Activated CD8-positive, alpha-beta memory T cell treated with anti-CD3 and anti-CD28 coated beads, Interleukin-2, amount 10 ng/mL, durations not matched to agents 7 days and 5 days (primary cell): ENCODE measurements around the gene TMEM217. TPM values are rescaled to one million over a fixed set of nuclear protein-coding genes. Genes with fewer than 3 reads are reported as not detected.
A peak's percentile ranks its signal among the peaks of the same experiment; 100 is the strongest.

Experiments
- ATAC-seq: fragments of 150-1000 bp; cut with Tn5 transposase; one replicate; pipeline ENCODE4 v1.10.0; 2021; ENCODE audit warnings: moderate library complexity
- CTCF ChIA-PET: fragments of 350-600 bp; sonication (Branson Sonifier 250); formaldehyde crosslinking; loops from one replicate; lab custom pipeline; 2021; ENCODE audit warnings: antibody characterized with exemption; lab: Charles Lee
- DNase-seq: peaks from one replicate; pipeline ENCODE4 v3.0.0-alpha.2; 2020
- H3K27ac Mint-ChIP-seq: one replicate; pipeline ENCODE4 v1.8.0; 2021; ENCODE audit warnings: mild to moderate bottlenecking, mixed read lengths
- H3K27me3 Mint-ChIP-seq: one replicate; pipeline ENCODE4 v1.8.0; 2021; ENCODE audit warnings: mixed read lengths
- H3K36me3 Mint-ChIP-seq: one replicate; pipeline ENCODE4 v1.8.0; 2021; ENCODE audit warnings: mild to moderate bottlenecking, mixed read lengths
- H3K4me1 Mint-ChIP-seq: one replicate; pipeline ENCODE4 v1.8.0; 2021; ENCODE audit warnings: mixed read lengths
- H3K4me3 Mint-ChIP-seq: one replicate; pipeline ENCODE4 v1.8.0; 2021; ENCODE audit warnings: mild to moderate bottlenecking, moderate library complexity, mixed read lengths
- H3K9me3 Mint-ChIP-seq: one replicate; pipeline ENCODE4 v1.8.0; 2022; ENCODE audit warnings: low read depth, mixed read lengths
- total RNA-seq, 2 experiments: library from RNA; stranded (reverse); gene quantifications; one replicate each; pipeline ENCODE4 v1.2.3, GENCODE V29; 2021

The TMEM217 gene
- total RNA-seq, 2 experiments from 2014 or later: 2.7 to 5.7 TPM

DNA sequence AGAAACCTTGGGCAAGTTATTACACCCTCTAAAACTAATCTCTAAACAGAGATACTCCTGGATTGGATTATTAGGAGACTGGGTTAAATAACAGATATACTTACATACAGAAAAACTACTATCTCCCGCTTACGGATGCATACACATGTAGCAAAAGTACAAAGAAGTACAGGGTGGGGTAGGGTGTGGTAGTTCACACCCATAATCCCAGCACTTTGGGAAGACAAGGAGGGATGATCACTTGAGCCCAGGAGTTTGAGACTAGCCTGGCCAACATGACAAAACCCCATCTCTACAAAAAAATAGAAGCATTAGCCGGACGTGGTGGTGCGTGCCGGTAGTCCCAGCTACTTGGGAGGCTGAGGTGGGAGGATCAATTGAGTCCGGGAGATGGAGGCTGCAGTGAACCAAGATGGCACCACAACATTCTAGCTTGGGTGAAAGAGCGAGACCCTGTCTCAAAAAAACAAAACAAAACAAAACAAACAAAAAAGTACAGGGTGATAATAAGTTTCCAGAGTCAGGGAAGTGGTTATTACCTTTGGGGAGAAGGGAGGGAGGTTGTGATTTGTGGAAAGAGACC lies 79.9 kb downstream of the TMEM217 start:
- H3K27me3 Mint-ChIP-seq: no peaks in the 10 kb centered on the region
- no peak overlapping the region for H3K4me3 Mint-ChIP-seq
- DNase-seq: no peak
- no peak for ATAC-seq
- CTCF ChIA-PET: interaction anchor here (1.1 to 18.3 kb wide), 7 partner anchors 9 to 152 kb away, joined by 3 to 424 read pairs (median 24); no protein-coding TSS in a partner anchor
- peak overlapping the region; percentile 96 for H3K27ac Mint-ChIP-seq
- H3K4me1 Mint-ChIP-seq: peaks cover 79% of the 10 kb centered on the region
- peaks cover 51% of the 10 kb centered on the region for H3K36me3 Mint-ChIP-seq
- H3K9me3 Mint-ChIP-seq: no peaks in the 10 kb centered on the region

- peaks cover 76% of the 10 kb centered on the region for H3K4me1 Mint-ChIP-seq
- no peaks in the 10 kb centered on the region for H3K27me3 Mint-ChIP-seq
- peak overlapping the region; percentile 96 for H3K27ac Mint-ChIP-seq
- peaks cover 55% of the 10 kb centered on the region for H3K36me3 Mint-ChIP-seq
- H3K9me3 Mint-ChIP-seq: no peaks in the 10 kb centered on the region
- H3K4me3 Mint-ChIP-seq: peak overlapping the region; percentile 35
- DNase-seq: no peak
- CTCF ChIA-PET: interaction anchor here (0.7 to 18.3 kb wide), 7 partner anchors 10 to 152 kb away, joined by 3 to 424 read pairs (median 11); no protein-coding TSS in a partner anchor
- peak; percentile 12 for ATAC-seq
Observed at GRCh38 chr6:37177077-37177934, 80.6 kb downstream of the TMEM217 start.

DNA sequence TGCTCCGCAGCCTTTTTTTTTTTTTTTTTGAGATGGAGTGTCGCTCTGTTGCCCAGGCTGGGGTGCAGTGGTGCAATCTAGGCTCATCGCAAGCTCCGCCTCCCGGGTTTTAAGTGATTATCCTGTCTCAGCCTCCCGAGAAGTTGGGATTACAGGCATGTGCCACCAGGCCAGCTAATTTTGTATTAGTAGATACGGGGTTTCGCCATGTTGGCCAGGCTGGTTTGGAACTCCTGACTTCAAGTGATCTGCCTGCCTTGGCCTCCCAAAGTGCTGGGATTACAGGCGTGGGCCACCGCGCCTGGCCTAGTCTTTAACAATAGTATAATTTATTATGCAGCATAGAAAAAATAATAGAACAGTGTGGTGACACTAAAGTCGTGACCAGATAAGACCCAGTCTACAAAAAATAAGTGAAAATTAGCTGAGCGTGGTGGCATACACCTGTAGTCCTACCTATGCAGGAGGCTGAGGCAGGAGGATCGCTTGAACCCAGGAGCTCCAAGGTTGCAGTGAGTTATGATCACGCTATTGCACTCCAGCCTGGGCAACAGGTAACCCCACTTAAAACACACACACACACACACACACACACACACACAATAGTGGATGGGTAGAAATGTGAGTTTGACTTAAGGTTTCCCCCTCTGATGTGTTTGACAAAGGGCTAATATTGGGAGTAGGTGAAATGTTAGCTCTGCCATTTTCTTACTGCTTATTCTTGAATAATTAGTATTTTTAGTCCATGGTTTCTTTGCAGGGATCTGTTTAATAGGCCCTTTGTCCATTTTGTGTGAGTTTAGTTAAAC lies 81.5 kb downstream of the TMEM217 start:
- Mint-ChIP-seq H3K4me1 (peaks cover 68% of the 10 kb centered on the region), H3K4me3 (peak overlapping the region; percentile 93), H3K27ac (peak overlapping the region; percentile 96), H3K9me3 (no peaks in the 10 kb centered on the region), H3K27me3 (no peaks in the 10 kb centered on the region), H3K36me3 (peaks cover 62% of the 10 kb centered on the region)
- CTCF ChIA-PET: interaction anchor here (0.7 to 18.3 kb wide), 8 partner anchors 9 to 264 kb away, joined by 3 to 424 read pairs (median 8); no protein-coding TSS in a partner anchor
- ATAC-seq (no peak), DNase-seq (no peak)

GRCh38 chr6:37175332-37176267 lies 82.3 kb downstream of the TMEM217 start:
- Mint-ChIP-seq H3K9me3 (no peaks in the 10 kb centered on the region), H3K4me3 (peak overlapping the region; percentile 93), H3K27ac (peak overlapping the region; percentile 96), H3K4me1 (peaks cover 60% of the 10 kb centered on the region), H3K36me3 (peaks cover 71% of the 10 kb centered on the region), H3K27me3 (no peaks in the 10 kb centered on the region)
- no peak for ATAC-seq
- DNase-seq: no peak
- CTCF ChIA-PET: interaction anchor here (0.7 to 18.3 kb wide), 6 partner anchors 8 to 265 kb away, joined by 3 to 424 read pairs (median 162); no protein-coding TSS in a partner anchor

DNA sequence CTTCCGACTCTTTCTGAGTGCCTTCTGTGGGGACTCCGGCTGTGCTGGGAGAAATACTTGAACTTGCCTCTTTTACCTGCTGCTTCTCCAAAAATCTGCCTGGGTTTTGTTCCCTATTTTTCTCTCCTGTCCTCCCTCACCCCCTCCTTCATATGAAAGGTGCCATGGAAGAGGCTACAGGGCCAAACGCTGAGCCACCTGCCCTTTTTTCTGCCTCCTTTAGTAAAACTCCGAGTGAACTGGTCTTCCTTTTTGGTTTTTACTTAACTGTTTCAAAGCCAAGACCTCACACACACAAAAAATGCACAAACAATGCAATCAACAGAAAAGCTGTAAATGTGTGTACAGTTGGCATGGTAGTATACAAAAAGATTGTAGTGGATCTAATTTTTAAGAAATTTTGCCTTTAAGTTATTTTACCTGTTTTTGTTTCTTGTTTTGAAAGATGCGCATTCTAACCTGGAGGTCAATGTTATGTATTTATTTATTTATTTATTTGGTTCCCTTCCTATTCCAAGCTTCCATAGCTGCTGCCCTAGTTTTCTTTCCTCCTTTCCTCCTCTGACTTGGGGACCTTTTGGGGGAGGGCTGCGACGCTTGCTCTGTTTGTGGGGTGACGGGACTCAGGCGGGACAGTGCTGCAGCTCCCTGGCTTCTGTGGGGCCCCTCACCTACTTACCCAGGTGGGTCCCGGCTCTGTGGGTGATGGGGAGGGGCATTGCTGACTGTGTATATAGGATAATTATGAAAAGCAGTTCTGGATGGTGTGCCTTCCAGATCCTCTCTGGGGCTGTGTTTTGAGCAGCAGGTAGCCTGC lies 83.2 kb downstream of the TMEM217 start:
- peaks cover 54% of the 10 kb centered on the region for H3K4me1 Mint-ChIP-seq
- H3K27ac Mint-ChIP-seq: peak overlapping the region; percentile 96
- DNase-seq (no peak), ATAC-seq (no peak)
- CTCF ChIA-PET: interaction anchor here (1.6 to 18.3 kb wide), 5 partner anchors 7 to 149 kb away, joined by 7 to 424 read pairs (median 314); no protein-coding TSS in a partner anchor
- no peaks in the 10 kb centered on the region for H3K9me3 Mint-ChIP-seq
- H3K4me3 Mint-ChIP-seq: peak overlapping the region; percentile 93
- peaks cover 73% of the 10 kb centered on the region for H3K36me3 Mint-ChIP-seq
- no peaks in the 10 kb centered on the region for H3K27me3 Mint-ChIP-seq

- CTCF ChIA-PET: interaction anchor here (1.4 to 18.3 kb wide), 9 partner anchors 8 to 149 kb away, joined by 3 to 424 read pairs (median 17); no protein-coding TSS in a partner anchor
Observed at GRCh38 chr6:37174196-37174514, 83.8 kb downstream of the TMEM217 start.

GRCh38 chr6:37173493-37174195 lies 84.3 kb downstream of the TMEM217 start:
- peaks cover 73% of the 10 kb centered on the region for H3K36me3 Mint-ChIP-seq
- H3K27ac Mint-ChIP-seq: peak overlapping the region; percentile 96
- H3K4me3 Mint-ChIP-seq: peak overlapping the region; percentile 93
- ATAC-seq (no peak), DNase-seq (peak; percentile 60)
- H3K27me3 Mint-ChIP-seq: no peaks in the 10 kb centered on the region
- peaks cover 57% of the 10 kb centered on the region for H3K4me1 Mint-ChIP-seq
- CTCF ChIA-PET: interaction anchor here (1.4 to 18.3 kb wide), 12 partner anchors 8 to 148 kb away, joined by 3 to 424 read pairs (median 14); no protein-coding TSS in a partner anchor
- H3K9me3 Mint-ChIP-seq: no peaks in the 10 kb centered on the region

More at GRCh38 chr6:37174196-37174514, 83.8 kb downstream of the TMEM217 start:
- DNase-seq (no peak), ATAC-seq (no peak)
- Mint-ChIP-seq H3K27me3 (no peaks in the 10 kb centered on the region), H3K36me3 (peaks cover 73% of the 10 kb centered on the region), H3K4me1 (peaks cover 53% of the 10 kb centered on the region), H3K9me3 (no peaks in the 10 kb centered on the region), H3K4me3 (peak overlapping the region; percentile 93), H3K27ac (peak overlapping the region; percentile 96)

- no peak for DNase-seq
- H3K27ac Mint-ChIP-seq: peak overlapping the region; percentile 96
- peak overlapping the region; percentile 93 for H3K4me3 Mint-ChIP-seq
- no peaks in the 10 kb centered on the region for H3K27me3 Mint-ChIP-seq
- H3K36me3 Mint-ChIP-seq: peaks cover 71% of the 10 kb centered on the region
- H3K9me3 Mint-ChIP-seq: no peaks in the 10 kb centered on the region
- no peak for ATAC-seq
- CTCF ChIA-PET: interaction anchor here (0.6 to 18.3 kb wide), 16 partner anchors 9 to 147 kb away, joined by 3 to 424 read pairs (median 10); no protein-coding TSS in a partner anchor
- peaks cover 59% of the 10 kb centered on the region for H3K4me1 Mint-ChIP-seq
Observed at GRCh38 chr6:37172912-37173492, 84.9 kb downstream of the TMEM217 start.

DNA sequence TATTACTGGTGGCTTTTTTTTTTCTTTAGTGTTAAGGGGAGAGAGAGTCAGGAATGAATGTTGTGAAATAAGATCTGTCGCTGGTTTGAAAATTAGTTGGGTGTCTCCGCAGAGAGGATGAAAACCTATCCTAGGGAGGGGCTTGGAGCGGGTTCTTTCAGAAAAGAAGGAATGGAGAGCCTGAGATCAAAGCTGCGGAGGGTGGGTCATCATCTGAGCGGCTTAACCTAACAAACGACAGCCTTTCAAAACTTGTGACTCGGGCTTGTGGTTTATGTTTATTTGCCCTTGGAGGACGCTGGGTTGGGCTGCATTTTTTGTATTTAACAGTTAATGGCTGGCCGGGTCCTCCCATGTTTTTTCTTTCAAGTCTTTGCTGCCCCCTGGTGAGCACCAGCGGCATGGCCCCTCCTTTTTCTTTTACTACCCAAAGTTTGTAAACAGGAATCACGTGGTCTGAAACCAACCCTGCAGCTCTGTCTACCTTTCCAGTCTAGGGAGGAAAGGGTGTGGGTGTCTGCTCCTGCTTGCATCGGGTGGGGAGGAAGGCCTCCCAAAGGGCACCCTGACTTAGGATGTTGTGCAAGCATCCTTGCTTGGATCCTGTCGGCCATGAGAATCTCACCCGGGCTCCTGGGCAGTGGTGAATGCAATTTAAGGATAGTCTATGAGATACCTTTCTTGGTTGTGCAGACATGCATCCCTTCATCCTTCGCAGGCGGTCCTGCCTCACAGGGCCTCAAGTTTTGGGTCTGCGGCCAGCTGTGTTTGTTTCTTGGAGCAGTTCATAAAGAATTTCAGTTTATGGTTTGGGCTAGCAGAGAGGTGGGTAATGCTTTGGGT lies 85.8 kb downstream of the TMEM217 start:
- H3K9me3 Mint-ChIP-seq: no peaks in the 10 kb centered on the region
- peak; percentile 96 for DNase-seq
- CTCF ChIA-PET: interaction anchor here (0.6 to 18.3 kb wide), 16 partner anchors 9 to 147 kb away, joined by 3 to 424 read pairs (median 10); no protein-coding TSS in a partner anchor
- H3K36me3 Mint-ChIP-seq: peaks cover 65% of the 10 kb centered on the region
- no peaks in the 10 kb centered on the region for H3K27me3 Mint-ChIP-seq
- H3K27ac Mint-ChIP-seq: peak overlapping the region; percentile 96
- H3K4me3 Mint-ChIP-seq: peak overlapping the region; percentile 93
- peaks cover 53% of the 10 kb centered on the region for H3K4me1 Mint-ChIP-seq
- ATAC-seq: peak; percentile 14
